Esophagus squamous epithelium (tissue), 5 donors: Measurements from ENCODE around the gene CENPP. TPM values are rescaled to one million over a fixed set of nuclear protein-coding genes. Genes with fewer than 3 reads are reported as not detected.

Experiments
- DNase-seq: peaks from one replicate; lab custom pipeline; 2025; lab: John Stamatoyannopoulos, UW
- H3K27ac ChIP-seq, 4 donors: fragments of 200-600 bp; sonication (generic); one replicate each; pipeline ENCODE4 v1.5.1; 2016 to 2019; ENCODE audit warnings: mild to moderate bottlenecking in 1 of 4
- H3K27me3 ChIP-seq, 4 donors: fragments of 200-600 bp; sonication (generic); 1 replicate in 3 of 4; 2 replicates in 1 of 4; pipeline versions ENCODE4 v1.5.1 to v1.6.0; 2017 to 2021; ENCODE audit warnings: antibody characterized with exemption in 1 of 4
- H3K36me3 ChIP-seq, 3 donors: fragments of 200-600 bp; sonication (generic); one replicate each; pipeline ENCODE4 v1.5.1; 2016 to 2019
- H3K4me1 ChIP-seq, 3 donors: fragments of 200-600 bp; sonication (generic); one replicate each; pipeline ENCODE4 v1.5.1; 2017 to 2019
- H3K4me3 ChIP-seq, 4 donors: fragments of 200-600 bp; sonication (generic); 1 replicate in 3 of 4; 2 replicates in 1 of 4; pipeline ENCODE4 v1.5.1; 2016 to 2019; ENCODE audit warnings: mild to moderate bottlenecking in 2 of 4, moderate library complexity in 1 of 4
- H3K9me3 ChIP-seq, 3 donors: fragments of 200-600 bp; sonication (generic); one replicate each; pipeline ENCODE4 v1.5.1; 2016 to 2019
- POLR2A ChIP-seq, 4 donors: fragments of 450-650 bp; IDR thresholded peaks; one replicate each; pipeline ENCODE4 v1.6.1; 2017; ENCODE audit warnings: antibody characterized with exemption in 4 of 4, mild to moderate bottlenecking in 4 of 4, moderate library complexity in 3 of 4
- WGBS, 2 donors: methylation state at CpG; one replicate each; pipeline ENCODE4 v1.1.5; 2018; 5-methylcytosine and 5-hydroxymethylcytosine counted together
- intact Hi-C: fragments of 100-400 bp; cut with DNase I; formaldehyde crosslinking; loops from one replicate; pipeline ENCODE4 v1.15.0; 2022
- total RNA-seq, 4 donors: library from RNA; depleted of rRNA; stranded (reverse); fragments of >200 nt; gene quantifications; one replicate each; pipeline ENCODE4 v1.1.0, GENCODE V29; 2016
- TF ChIP-seq, protein P1 (sequence below), 6 experiments: fragments of 450-650 bp in 4 of 6; fragments of 200-600 bp in 2 of 6; sonication (generic) in 2 of 6; IDR thresholded peaks; one replicate each; pipeline ENCODE4 v1.5.1; 2016 to 2019; ENCODE audit warnings: antibody characterized with exemption in 6 of 6, mild to moderate bottlenecking in 4 of 6, moderate library complexity in 4 of 6
- donor health status: DM: yes; HTN: yes; CAD: no.

Gene CENPP
- total RNA-seq, 4 donors from 2014 or later = 6.0 to 10.7 (median 7.5) TPM

DNA sequence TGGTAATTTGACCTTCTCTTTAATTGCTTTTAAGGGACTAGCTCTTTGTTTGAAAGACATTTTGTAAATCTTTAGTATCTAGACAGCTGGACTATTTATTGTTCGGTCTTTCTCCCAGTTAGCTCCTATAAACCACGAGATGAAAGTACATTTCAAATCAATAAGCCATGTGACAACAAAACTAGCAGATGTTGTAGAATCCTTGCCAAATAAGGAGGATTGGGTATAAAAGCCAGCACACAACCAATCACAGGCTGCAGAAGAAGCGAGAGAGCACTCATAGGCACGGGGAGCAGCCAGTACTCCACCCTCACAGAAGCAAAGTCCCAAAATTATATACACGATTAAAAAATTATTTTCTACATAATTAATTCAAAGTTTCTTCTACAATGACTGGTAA, 106.6 kb downstream of the CENPP start:
- Histone ChIP-seq H3K4me3 (no peak overlapping the region), H3K9me3 (no peaks in the 10 kb centered on the region), H3K36me3 (no peaks in the 10 kb centered on the region), H3K27me3 (no peaks in the 10 kb centered on the region), H3K27ac (peak overlapping the region in 1 of 4 donors; percentile 50), H3K4me1 (no peaks in the 10 kb centered on the region)
- DNase-seq = no peak
- TF ChIP-seq, protein P1, sequence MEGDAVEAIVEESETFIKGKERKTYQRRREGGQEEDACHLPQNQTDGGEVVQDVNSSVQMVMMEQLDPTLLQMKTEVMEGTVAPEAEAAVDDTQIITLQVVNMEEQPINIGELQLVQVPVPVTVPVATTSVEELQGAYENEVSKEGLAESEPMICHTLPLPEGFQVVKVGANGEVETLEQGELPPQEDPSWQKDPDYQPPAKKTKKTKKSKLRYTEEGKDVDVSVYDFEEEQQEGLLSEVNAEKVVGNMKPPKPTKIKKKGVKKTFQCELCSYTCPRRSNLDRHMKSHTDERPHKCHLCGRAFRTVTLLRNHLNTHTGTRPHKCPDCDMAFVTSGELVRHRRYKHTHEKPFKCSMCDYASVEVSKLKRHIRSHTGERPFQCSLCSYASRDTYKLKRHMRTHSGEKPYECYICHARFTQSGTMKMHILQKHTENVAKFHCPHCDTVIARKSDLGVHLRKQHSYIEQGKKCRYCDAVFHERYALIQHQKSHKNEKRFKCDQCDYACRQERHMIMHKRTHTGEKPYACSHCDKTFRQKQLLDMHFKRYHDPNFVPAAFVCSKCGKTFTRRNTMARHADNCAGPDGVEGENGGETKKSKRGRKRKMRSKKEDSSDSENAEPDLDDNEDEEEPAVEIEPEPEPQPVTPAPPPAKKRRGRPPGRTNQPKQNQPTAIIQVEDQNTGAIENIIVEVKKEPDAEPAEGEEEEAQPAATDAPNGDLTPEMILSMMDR (IDR thresholded peaks at IDR 0.05) = no peak
- no peak for TF ChIP-seq POLR2A (IDR thresholded peaks at IDR 0.05)
- WGBS, 2 donors = 64 to 84% methylated on average over 5 of the region's 5 CpGs
- intact Hi-C loops = no loop called here

DNA sequence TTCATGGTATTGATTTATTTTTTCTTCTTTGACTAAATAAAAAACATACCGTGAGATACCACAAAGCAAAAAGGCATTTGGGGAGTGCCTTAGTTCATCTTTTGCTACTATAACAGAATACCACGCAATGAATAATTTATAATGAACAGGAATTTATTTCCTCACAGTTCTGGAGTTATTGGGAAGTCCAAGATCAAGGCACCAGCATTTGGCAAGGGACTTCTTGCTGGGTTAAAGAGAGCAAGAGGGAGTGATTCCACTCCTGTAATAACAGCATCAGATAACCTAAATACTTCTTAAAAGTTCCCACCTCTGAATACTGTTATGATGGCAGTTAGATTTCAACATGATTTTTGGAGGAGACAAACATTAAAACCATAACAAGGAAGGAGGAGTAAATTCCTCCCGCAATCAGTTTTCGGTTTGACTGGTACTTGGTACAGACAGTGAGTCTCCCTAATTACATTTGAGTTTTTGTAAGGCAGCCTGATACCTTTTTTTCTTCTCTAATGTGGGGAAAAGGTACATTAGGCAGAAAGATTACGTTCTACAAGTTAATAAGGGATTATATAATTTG, 107.3 kb downstream of the CENPP start:
- no peak for DNase-seq
- 76 to 90% methylated on average over 5 of the region's 5 CpGs for WGBS, 2 donors
- Histone ChIP-seq H3K9me3 (no peaks in the 10 kb centered on the region), H3K27ac (peak overlapping the region in 2 of 4 donors; percentile 35 to 50), H3K4me3 (no peak overlapping the region), H3K27me3 (no peaks in the 10 kb centered on the region), H3K36me3 (no peaks in the 10 kb centered on the region), H3K4me1 (no peaks in the 10 kb centered on the region)
- intact Hi-C loops = no loop called here
- TF ChIP-seq, protein P1 (IDR thresholded peaks at IDR 0.05) = no peak
- TF ChIP-seq POLR2A (IDR thresholded peaks at IDR 0.05) = no peak

DNA sequence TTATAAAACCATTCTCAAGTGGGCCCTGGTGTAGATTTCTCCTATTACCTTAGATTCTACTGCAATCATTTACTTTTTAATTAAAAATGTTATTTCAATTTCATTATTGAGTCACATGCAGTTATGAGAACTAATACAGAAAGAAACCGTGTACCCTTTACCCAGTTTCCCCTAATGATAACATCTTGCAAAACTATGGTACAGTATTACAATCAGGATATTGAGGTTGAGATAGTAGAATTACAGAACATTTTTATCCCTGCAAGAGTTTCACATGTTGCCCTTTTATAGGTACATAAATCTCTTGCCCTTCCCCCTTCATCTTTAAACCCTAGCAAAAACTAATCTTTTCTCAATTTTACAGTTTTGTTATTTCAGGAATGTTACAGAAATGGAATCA, 109.5 kb downstream of the CENPP start:
- intact Hi-C loops = no loop called here

GRCh38 chr9:92438900-92439526, 113.3 kb downstream of the CENPP start:
- H3K27ac ChIP-seq = no peak overlapping the region
- WGBS, 2 donors = 74 to 84% methylated on average over 5 of the region's 5 CpGs
- H3K4me1 ChIP-seq = no peaks in the 10 kb centered on the region
- no peaks in the 10 kb centered on the region for H3K27me3 ChIP-seq
- intact Hi-C loops = no loop called here
- H3K36me3 ChIP-seq = no peaks in the 10 kb centered on the region
- H3K4me3 ChIP-seq = no peak overlapping the region
- no peak for TF ChIP-seq POLR2A (IDR thresholded peaks at IDR 0.05)
- TF ChIP-seq, protein P1 (IDR thresholded peaks at IDR 0.05) = peak in 3 of 6 experiments; percentile 20 to 31 (median 24)
- no peaks in the 10 kb centered on the region for H3K9me3 ChIP-seq
- DNase-seq = no peak

More for the DNA sequence above, 109.5 kb downstream of the CENPP start:
- Histone ChIP-seq H3K27me3 (no peaks in the 10 kb centered on the region), H3K9me3 (no peaks in the 10 kb centered on the region), H3K4me3 (no peak overlapping the region), H3K4me1 (no peaks in the 10 kb centered on the region), H3K36me3 (no peaks in the 10 kb centered on the region), H3K27ac (no peak overlapping the region)
- TF ChIP-seq POLR2A (IDR thresholded peaks at IDR 0.05) = no peak
- TF ChIP-seq, protein P1 (IDR thresholded peaks at IDR 0.05) = no peak
- WGBS, 2 donors = 75 to 90% methylated on average over 1 of the region's 1 CpG
- no peak for DNase-seq

- Histone ChIP-seq H3K27me3 (no peaks in the 10 kb centered on the region), H3K4me1 (peaks cover 0 to 7% (median 0%) of the 10 kb centered on the region in 3 donors), H3K4me3 (no peak overlapping the region), H3K9me3 (no peaks in the 10 kb centered on the region), H3K36me3 (no peaks in the 10 kb centered on the region), H3K27ac (no peak overlapping the region)
- TF ChIP-seq, protein P1 (IDR thresholded peaks at IDR 0.05) = no peak
- TF ChIP-seq POLR2A (IDR thresholded peaks at IDR 0.05) = no peak
- WGBS, 2 donors = 83 to 84% methylated on average over 5 of the region's 5 CpGs
- intact Hi-C loops = no loop called here
- no peak for DNase-seq
Measured at GRCh38 chr9:92439921-92440750, 114.4 kb downstream of the CENPP start.
